GM19455 (cell line): ENCODE data around the gene PTPN14.

Experiments used
- ATAC-seq: cut with Tn5 transposase; IDR thresholded peaks from one replicate; pipeline ENCODE4 v1.9.1; 2021; ENCODE audit not compliant: unreplicated experiment

The PTPN14 gene

DNA sequence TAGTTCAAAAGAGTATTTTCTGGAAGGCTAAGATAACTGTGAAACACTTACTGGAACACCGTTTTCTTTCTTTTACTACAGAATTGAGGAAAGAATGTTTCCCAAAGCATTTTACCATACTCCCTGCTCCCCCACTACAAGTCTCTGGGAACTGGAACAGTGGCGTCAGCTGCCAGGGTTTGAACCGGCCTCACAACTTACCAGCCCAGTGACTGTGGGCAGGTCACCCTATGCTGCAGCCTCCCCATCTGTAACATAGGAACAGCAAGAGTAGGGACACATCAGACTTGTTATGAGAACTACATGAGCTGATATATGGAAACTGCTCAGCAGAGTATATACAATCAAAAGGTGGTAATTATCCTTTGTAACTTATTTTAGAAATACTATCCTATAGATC lies 91.5 kb downstream of the PTPN14 start:
- ATAC-seq: no peak

DNA sequence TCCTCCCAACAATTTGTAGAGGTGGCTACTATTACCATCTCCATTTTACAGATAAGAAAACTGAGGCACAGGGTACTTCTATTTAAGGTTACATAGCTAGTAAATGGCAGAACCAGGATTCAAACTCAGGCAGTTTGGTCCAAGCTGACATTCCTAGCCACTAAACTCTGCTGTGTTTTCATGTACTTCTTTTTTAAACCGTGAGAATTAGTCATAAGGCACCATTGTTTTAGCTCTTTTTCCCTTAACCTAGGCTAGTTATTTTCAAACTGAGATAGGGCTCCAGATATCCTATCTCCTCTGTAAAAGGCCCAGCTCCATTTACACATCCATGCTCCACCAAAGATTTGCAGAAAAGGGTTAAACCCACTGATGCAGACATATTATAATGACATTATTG lies 92.9 kb downstream of the PTPN14 start:
- no peak for ATAC-seq

DNA sequence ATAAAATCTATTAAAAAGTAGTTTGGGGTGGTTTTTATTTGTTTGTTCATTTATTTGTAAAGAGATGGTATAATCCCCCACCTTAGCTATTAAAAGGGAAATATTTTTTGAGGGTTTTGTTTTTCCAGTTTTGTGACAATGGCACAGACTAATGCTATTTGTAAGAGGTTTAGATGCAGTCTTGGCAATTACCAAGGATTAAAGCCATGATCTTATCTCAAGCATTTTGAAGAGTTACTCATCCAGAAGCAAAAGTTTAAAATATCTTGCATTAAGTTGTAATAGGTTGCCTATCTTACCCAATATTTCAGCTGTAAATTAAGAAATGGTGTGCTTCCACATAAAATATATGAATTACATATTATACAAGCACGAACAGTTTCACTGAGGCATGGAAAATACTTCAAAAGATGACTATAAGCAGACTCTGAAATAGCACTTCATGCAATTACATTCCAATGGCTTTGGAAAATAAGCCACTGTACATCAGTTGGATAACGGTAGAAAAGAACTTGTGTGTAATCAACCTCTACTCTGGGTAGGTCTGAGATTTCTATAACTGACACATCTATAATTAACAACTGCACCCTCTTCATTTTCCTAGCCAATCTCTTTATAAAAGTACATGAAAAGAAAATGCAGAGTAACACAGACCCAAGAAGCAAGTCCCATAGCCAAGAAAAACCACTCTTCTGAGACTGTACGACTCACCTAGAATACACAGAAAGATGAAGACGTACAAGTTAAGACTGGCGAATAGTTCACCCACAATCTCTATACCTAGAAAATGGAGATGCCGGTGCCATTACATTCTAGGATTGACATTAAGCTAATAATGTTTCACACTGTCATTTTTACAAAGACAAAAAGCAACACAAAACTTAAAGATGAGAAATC lies 95.2 kb downstream of the PTPN14 start:
- ATAC-seq: no peak

DNA sequence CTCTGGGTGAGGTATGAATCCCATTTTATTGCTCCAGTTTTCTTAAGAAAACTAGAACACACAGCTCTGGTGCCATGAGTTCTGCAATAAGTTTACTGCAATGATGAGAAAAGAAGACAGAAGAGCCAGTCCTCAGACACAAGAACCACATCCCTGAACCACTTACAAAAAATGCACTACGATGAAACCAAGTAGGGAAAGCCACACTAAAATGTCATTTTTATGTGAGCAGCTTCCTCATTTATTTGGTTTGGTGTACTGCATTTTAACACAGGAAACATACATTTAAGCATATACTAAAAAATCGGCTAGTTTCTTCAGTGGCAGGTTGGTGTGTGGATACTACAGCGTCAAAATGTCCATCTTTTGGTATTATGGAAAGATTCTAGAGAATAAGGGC lies 95.9 kb downstream of the PTPN14 start:
- no peak for ATAC-seq

GRCh38 chr1:214454569-214455396 lies 96.6 kb downstream of the PTPN14 start:
- no peak for ATAC-seq

- ATAC-seq: no peak
These were observed 98.2 kb downstream of the PTPN14 start for GRCh38 chr1:214453109-214453722.

GRCh38 chr1:214452152-214452784 lies 99.1 kb downstream of the PTPN14 start:
- no peak for ATAC-seq

DNA sequence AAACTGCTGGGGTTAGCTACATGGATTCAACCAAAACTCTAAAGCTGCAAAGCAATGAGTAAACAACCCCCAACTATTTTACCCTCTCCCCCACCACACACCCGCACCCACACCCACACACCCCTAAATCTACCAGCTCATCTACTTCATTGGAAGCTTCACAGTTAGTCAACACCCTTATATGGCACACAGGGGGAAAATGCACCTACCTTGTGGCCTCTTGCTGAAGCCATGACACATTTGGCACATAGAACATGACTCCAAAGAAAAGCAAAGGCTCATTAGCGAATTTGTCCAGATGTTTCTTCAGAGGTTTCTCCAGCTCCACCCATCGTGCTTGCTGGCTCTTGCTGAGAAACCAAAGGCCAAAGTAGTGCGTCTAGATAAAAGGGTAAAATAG lies 99.8 kb downstream of the PTPN14 start:
- ATAC-seq: no peak

DNA sequence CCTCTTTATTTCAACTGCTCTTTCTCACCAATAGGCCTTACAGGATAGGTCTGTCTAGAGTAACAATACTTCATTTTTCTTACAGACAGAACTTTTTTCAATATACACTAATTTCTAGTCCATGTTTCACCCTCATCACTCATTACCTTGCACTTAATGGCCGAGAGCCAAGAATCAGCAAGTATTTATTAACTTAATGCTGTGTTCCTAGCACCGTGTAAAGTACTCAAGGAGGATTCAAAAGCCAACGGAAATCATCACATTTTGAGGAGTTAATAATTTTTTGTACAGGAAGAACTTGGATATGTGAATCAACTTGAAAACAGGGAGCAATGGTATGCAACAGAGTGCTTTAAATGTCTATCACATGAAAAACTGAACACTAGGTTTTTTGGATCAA lies 102.0 kb downstream of the PTPN14 start:
- no peak for ATAC-seq

- ATAC-seq: no peak
These were observed 102.9 kb downstream of the PTPN14 start for GRCh38 chr1:214448536-214448935.

- no peak for ATAC-seq
These were observed 103.9 kb downstream of the PTPN14 start for GRCh38 chr1:214447557-214447871.

GRCh38 chr1:214446772-214447556 lies 104.4 kb downstream of the PTPN14 start:
- no peak for ATAC-seq

DNA sequence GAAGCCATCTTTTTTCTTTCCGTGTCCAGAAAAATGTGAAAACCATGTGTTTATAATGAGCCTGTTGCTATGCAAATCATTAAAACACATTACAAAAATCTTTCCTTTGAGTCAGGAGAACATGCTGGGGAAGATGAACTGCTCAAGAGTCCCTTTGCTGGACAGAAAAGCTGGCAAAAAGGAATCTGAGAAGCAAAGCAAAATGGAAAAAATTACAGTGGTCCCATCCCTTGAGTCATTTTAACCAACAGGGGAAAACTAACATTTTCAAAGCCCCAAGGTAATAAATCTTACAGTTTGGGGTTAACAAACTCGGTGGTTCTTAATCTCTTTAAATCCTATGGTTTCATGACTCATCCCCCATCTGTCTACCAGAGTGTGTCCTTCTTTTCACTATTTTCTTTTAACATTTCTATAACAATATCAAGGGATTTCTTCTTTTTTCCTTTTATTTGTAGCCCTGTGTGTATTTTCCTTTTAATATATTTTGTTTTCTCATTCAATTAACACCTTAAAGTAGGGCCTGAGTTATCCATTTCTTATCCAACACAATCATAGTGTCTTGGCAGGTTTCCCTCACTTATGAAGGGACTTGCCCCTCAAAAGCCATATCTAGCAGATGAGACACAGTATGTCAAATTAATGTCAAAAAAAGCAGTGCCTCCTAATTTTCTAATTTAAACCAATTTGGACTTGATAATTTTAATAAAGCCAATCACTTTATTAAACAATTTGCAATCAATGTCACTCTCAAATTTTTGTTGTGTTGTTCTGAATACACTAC lies 105.4 kb downstream of the PTPN14 start:
- ATAC-seq: no peak

DNA sequence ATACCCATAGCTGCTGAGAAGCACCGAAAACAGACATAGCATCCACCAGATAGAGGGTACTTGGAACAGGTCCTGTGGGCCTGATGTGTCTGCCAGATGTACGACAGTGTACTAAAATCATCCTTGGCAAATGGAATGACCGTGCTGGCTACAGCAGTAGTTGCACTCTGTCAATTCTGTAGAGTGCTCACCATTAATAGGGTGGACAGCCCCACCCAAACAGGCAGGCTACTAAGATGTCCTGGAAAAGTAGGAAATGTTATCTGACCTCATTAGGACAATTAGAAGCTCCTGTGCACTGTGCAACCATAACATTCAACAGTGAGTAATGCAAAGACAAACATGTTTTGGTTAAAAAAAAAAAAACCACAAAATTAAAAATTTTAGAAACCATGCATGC lies 106.2 kb downstream of the PTPN14 start:
- no peak for ATAC-seq

DNA sequence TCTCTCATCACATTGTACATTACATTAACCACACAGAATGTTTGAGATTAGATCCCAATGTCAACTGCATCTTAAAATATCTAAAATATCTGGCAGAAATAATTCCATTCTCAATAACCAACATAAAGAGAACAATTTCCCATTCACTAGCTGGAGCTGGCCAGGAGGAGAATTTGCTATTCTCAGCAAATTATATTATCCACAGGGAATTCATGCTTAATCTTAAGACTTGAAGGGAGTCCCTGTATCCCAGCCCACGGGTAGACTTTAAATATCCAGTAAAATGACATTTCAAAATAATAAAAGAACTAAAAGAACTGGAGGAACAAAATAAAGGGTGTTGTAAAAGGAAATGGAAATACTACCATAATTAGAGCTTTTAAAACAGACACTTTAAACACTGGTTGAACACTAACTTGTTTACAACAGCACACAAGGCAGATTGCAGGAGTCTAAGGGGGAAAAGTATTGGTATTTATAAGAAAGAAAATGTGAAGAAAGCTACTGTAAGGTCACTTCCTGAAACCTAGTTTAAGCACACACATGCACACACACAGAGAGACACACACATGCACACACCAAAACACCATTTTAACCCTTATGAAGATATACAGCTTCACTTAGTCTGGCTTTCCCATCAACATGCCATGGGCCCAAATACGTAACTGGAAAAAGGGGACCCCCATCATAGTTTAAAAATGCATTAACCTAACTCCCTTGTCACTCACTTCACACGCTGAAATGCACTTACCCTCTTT lies 107.0 kb downstream of the PTPN14 start:
- no peak for ATAC-seq

DNA sequence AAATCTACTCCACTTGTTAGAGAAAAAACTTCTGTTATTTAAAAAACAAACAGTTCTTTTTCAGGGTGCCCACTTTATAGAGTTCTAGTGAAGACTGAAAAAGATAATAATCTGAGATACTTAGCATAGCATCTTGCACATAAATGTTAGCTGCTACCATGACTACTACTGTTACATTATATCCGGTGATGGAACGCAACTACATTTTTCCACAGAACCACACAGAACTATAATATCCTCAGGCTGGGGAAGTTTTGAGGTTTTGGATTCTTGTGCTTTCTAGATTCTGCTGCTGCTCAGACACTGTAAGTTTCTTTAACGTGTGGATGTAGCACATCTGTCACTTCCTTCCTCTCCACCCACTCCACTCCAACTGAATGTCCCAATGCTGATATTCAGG lies 110.3 kb downstream of the PTPN14 start:
- no peak for ATAC-seq

GRCh38 chr1:214440219-214440965 lies 111.0 kb downstream of the PTPN14 start:
- no peak for ATAC-seq

DNA sequence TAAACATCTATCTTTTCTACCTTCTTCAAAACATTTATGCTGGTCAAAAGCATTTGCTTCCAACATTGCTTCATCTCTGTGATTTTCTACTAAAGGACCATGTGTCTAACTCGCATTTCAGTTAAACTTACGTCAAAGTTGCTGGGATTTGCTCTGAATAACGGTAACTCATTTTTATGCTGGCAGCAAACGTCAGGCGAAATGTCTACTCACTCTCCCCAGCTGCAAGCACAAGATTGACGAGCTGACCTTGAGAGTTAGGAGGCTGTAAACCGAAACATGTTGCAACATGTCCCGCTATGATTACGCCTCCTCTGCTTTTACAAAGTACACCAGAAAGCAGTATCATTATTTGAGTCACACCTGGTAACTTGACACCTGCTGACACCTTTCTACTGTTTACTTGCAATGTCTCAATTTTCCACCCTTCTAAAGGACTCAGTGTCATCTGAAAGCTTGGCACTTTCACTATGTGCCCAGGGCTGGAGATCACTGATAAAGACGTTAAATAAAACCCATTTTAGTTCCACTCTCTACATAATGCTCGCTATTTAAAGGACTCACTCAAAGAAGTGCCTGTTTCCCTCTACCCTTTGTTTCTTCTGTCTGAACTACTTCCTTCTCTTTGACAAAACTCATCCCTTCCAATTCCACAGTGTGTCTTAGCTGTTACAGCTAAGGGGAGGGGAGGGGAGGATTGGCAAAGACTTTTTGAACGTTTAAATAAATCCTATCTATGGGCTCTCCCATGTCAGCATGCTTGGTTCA lies 111.9 kb downstream of the PTPN14 start:
- ATAC-seq: peak; percentile 93
